GM12873 (cell line): Measurements from ENCODE around the gene EFCAB8.

Experiments
- CTCF ChIP-seq: IDR thresholded peaks from 2 replicates; pipeline ENCODE4 v1.5.1; 2012; ENCODE audit warnings: low read depth, mild to moderate bottlenecking, moderate library complexity, low read length, control low read depth; ENCODE audit not compliant: insufficient read depth; ENCODE audit errors: missing control alignments

The EFCAB8 gene

GRCh38 chr20:32941155-32941885, 82.6 kb downstream of the EFCAB8 start:
- no peak for TF ChIP-seq CTCF

- TF ChIP-seq CTCF: no peak
Observed at GRCh38 chr20:32943490-32944052, 84.8 kb downstream of the EFCAB8 start.

- TF ChIP-seq CTCF: peak; percentile 53
Observed at GRCh38 chr20:32945710-32946221, 87.0 kb downstream of the EFCAB8 start.

GRCh38 chr20:32946629-32947028, 87.9 kb downstream of the EFCAB8 start:
- TF ChIP-seq CTCF: no peak

- TF ChIP-seq CTCF: no peak
Observed at GRCh38 chr20:32957459-32957858, 98.7 kb downstream of the EFCAB8 start.

GRCh38 chr20:32958574-32958973, 99.9 kb downstream of the EFCAB8 start:
- TF ChIP-seq CTCF: no peak

- TF ChIP-seq CTCF: no peak
Observed at GRCh38 chr20:32959351-32960221, 100.9 kb downstream of the EFCAB8 start.
